HepG2 (cell line): ENCODE data around the gene PAPPA. TPM values are rescaled to one million over a fixed set of nuclear protein-coding genes. Genes with fewer than 3 reads are reported as not detected.

Experiments used
- ATAC-seq: fragments of 200-7000 bp; cut with Tn5 transposase; 3 replicates; pipeline ENCODE4 v1.9.1; 2020; ENCODE audit warnings: mild to moderate bottlenecking, moderate library complexity
- BruUV-seq: library from RNA; stranded (reverse); fragments of 400-500 nt; replicated peaks from 2 replicates; lab custom pipeline; 2021; lab: Mats Ljungman, UMichigan
- CTCF ChIA-PET: fragments of 300-600 bp; formaldehyde crosslinking; extraction: SDS; loops from one replicate; lab custom pipeline; 2021; ENCODE audit warnings: low total read pairs, inconsistent platforms, low intra/inter-chr PET ratio; lab: Yijun Ruan, JAX
- POLR2A ChIA-PET: fragments of 350-600 bp; sonication (Branson Sonifier 250); formaldehyde crosslinking; loops from one replicate; lab custom pipeline; 2020; ENCODE audit warnings: antibody characterized with exemption, inconsistent platforms; lab: Yijun Ruan, JAX
- DNase-seq: peaks from one replicate; pipeline ENCODE4 v3.0.0-alpha.2; 2015; ENCODE audit warnings: low spot score
- FAIRE-seq: peaks from 3 replicates; lab custom pipeline; 2011; peaks lifted over from hg19 to GRCh38; lab: Jason Lieb, UNC
- H2AFZ ChIP-seq: one replicate; pipeline ENCODE4 v1.6.1; 2011; ENCODE audit warnings: low read length, inconsistent platforms
- H3K27ac ChIP-seq: fragments of 300-600 bp; 3 replicates; pipeline ENCODE4 v1.8.0; 2011; ENCODE audit warnings: mixed run types, mild to moderate bottlenecking, mixed read lengths, low read length, inconsistent platforms; ENCODE audit not compliant: insufficient read depth; ENCODE audit errors: extremely low read length
- H3K27me3 ChIP-seq, 2 experiments: fragments of 200-600 bp in 1 of 2; 2 replicates in 1 of 2; 3 replicates in 1 of 2; pipeline versions ENCODE4 v1.6.0 to v1.8.0; 2011; ENCODE audit warnings: low read length in 2 of 2, mild to moderate bottlenecking in 2 of 2, moderate library complexity in 2 of 2, inconsistent platforms in 1 of 2; ENCODE audit not compliant: insufficient read depth in 2 of 2, control insufficient read depth in 1 of 2
- H3K36me3 ChIP-seq, 2 experiments: fragments of 200-600 bp in 1 of 2; replicated peaks in 1 of 2; 2 replicates in 1 of 2; 3 replicates in 1 of 2; pipeline versions ENCODE4 v1.5.1 to v1.8.0; 2011; ENCODE audit warnings: low read length in 2 of 2, inconsistent platforms in 1 of 2; ENCODE audit not compliant: insufficient read depth in 2 of 2, control insufficient read depth in 1 of 2
- H3K4me1 ChIP-seq: 2 replicates; pipeline ENCODE4 v1.5.1; 2012; ENCODE audit warnings: low read length, inconsistent platforms; ENCODE audit not compliant: insufficient read depth
- H3K4me2 ChIP-seq: 2 replicates; pipeline ENCODE4 v1.6.0; 2011; ENCODE audit warnings: low read depth, low read length, inconsistent platforms
- H3K4me3 ChIP-seq, 3 experiments: fragments of 200-600 bp in 1 of 3; sonication (generic), shearing (Covaris generic) in 1 of 3; replicated peaks in 1 of 3; 2 replicates each; pipeline ENCODE4 v1.5.1; 2011 to 2016; ENCODE audit warnings: low read length in 3 of 3, inconsistent platforms in 2 of 3, low read depth in 2 of 3, mild to moderate bottlenecking in 2 of 3, control low read depth in 1 of 3, mixed read lengths in 1 of 3; ENCODE audit not compliant: insufficient read depth in 1 of 3
- H3K79me2 ChIP-seq: one replicate; pipeline ENCODE4 v1.6.1; 2011; ENCODE audit warnings: low read length, inconsistent platforms; ENCODE audit not compliant: insufficient read depth
- H3K9ac ChIP-seq: 2 replicates; pipeline ENCODE4 v1.6.0; 2011; ENCODE audit warnings: mild to moderate bottlenecking, low read depth, low read length, inconsistent platforms; ENCODE audit not compliant: insufficient read depth
- H3K9me3 ChIP-seq: 2 replicates; pipeline ENCODE4 v1.5.1; 2012; ENCODE audit warnings: mild to moderate bottlenecking, low read length
- H4K20me1 ChIP-seq: 2 replicates; pipeline ENCODE4 v1.6.0; 2011; ENCODE audit warnings: inconsistent platforms, mild to moderate bottlenecking, low read length, moderate library complexity; ENCODE audit not compliant: insufficient read depth
- PRDM4 ChIP-seq: sonication (generic); formaldehyde crosslinking; IDR thresholded peaks from 2 replicates; pipeline ENCODE4 v1.9.0; 2021; ENCODE audit warnings: missing genetic modification reagents, borderline replicate concordance
- ZNF747 ChIP-seq: sonication (generic); formaldehyde crosslinking; IDR thresholded peaks from 2 replicates; pipeline ENCODE4 v1.8.1; 2023; ENCODE audit warnings: missing genetic modification reagents, mild to moderate bottlenecking, borderline replicate concordance
- ZNF816 ChIP-seq: sonication (generic); formaldehyde crosslinking; IDR thresholded peaks from 2 replicates; pipeline ENCODE4 v1.8.0; 2022; ENCODE audit warnings: missing genetic modification reagents, mild to moderate bottlenecking, borderline replicate concordance
- whole genome bisulfite sequencing: methylation state at CpG from one replicate; pipeline ENCODE4 v1.1.6; 2017; ENCODE audit warnings: low lambda C conversion rate; 5-methylcytosine and 5-hydroxymethylcytosine counted together
- in situ Hi-C: cut with HindIII; loops from 2 replicates; pipeline ENCODE4 v1.10.0; 2017; ENCODE audit warnings: low pct_unique_long_range_greater_than_20kb; ENCODE audit not compliant: extremely low pct_ligation_motif_present
- intact Hi-C: fragments of 100-400 bp; cut with micrococcal nuclease; formaldehyde crosslinking; loops from one replicate; pipeline ENCODE4 v1.10.0; 2022; ENCODE audit not compliant: unreplicated experiment
- polyA plus RNA-seq, 8 experiments: library from polyadenylated mRNA; depleted of rRNA in 3 of 8; stranded (reverse) in 7 of 8; unstranded in 1 of 8; fragments of >200 nt; fragmentation: Illumina TruSeq in 4 of 8; extraction: Trizol in 4 of 8; gene quantifications; 2 replicates each; pipeline versions ENCODE4 v1.2.1 to v1.2.3, GENCODE V29; 2011 to 2016; ENCODE audit warnings: low read depth in 4 of 8, missing spikeins in 1 of 8, mixed read lengths in 1 of 8; ENCODE audit not compliant: insufficient read depth in 1 of 8
- total RNA-seq, 5 experiments: library from RNA; depleted of rRNA; stranded (reverse); fragments of >200 nt; fragmentation: Illumina TruSeq; extraction: Trizol; gene quantifications; 2 replicates each; pipeline ENCODE4 v1.2.3, GENCODE V29; 2016; ENCODE audit warnings: low read depth in 1 of 5
- TF ChIP-seq, protein P1 (sequence below): sonication (generic); formaldehyde crosslinking; IDR thresholded peaks from 2 replicates; pipeline ENCODE4 v1.8.0; 2023; ENCODE audit warnings: mild to moderate bottlenecking, missing genetic modification reagents

Gene PAPPA
- total and polyA plus RNA-seq, 2 of the 13 experiments (the other 11 are each of a cell fraction or from before 2014, with no cell fraction given): 0.09 to 0.11 TPM

- no peak for TF ChIP-seq PRDM4 (CRISPR knock-in tag)
- TF ChIP-seq ZNF747 (CRISPR knock-in tag): no peak
These were observed 265.6 kb downstream of the PAPPA start (continued) for GRCh38 chr9:116419181-116419580.

DNA sequence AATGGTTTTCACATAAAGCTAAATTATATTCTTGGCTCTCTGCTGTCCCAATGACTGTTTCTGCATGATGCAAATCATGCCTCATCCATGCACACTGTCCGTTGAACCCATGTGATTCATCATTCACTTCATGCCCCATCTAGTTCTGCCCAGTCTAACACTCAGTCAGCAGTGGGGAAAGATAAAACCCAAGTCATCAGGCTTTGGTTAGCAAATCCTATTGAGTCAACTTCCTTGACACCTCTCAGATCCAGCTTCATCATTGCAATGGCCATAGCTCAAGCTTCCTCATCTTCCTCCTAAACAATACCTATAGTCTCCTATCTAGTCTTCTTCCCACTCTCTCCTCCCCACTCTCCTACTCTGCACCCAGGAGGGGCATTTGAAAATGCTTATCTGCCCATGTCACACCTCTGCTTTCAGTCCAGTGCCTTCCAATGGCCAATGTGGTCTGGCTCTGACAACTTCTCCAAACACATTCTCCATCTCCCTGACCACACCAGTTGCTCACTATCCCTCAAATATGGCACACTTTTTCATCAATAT, 267.5 kb downstream of the PAPPA start:
- ChIA-PET CTCF (no interaction called here), POLR2A (no interaction called here)
- no TSS peak for BruUV-seq
- 0 out of 2 replicates have a peak, but pooled peaks cover 7% of the 10 kb centered on the region for H3K4me1 ChIP-seq
- ATAC-seq: no peak
- H4K20me1 ChIP-seq: no peaks in the 10 kb centered on the region
- 88% methylated on average over 1 of the region's 1 CpG for WGBS
- no peak for DNase-seq
- no peak overlapping the region for H3K4me3 ChIP-seq
- H3K4me2 ChIP-seq: no peak overlapping the region
- H3K27me3 ChIP-seq: no peaks in the 10 kb centered on the region
- H3K9ac ChIP-seq: no peak overlapping the region
- FAIRE-seq: no peak
- H2AFZ ChIP-seq: no peak overlapping the region
- in situ Hi-C loops (no loop called here), intact Hi-C loops (no loop called here)
- H3K27ac ChIP-seq: no peak overlapping the region
- H3K79me2 ChIP-seq: no peaks in the 10 kb centered on the region
- no peaks in the 10 kb centered on the region; a peak in 2 of 5 replicates for H3K36me3 ChIP-seq
- H3K9me3 ChIP-seq: no peaks in the 10 kb centered on the region
- no peak for TF ChIP-seq ZNF816
- TF ChIP-seq, protein P1, sequence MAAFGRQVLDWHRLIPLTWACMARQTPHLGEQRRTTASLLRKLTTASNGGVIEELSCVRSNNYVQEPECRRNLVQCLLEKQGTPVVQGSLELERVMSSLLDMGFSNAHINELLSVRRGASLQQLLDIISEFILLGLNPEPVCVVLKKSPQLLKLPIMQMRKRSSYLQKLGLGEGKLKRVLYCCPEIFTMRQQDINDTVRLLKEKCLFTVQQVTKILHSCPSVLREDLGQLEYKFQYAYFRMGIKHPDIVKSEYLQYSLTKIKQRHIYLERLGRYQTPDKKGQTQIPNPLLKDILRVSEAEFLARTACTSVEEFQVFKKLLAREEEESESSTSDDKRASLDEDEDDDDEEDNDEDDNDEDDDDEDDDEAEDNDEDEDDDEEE (CRISPR knock-in tag): no peak
